Stimulated activated CD4-positive, alpha-beta T cell treated with anti-CD3 and anti-CD28 coated beads, Interleukin-4, amount 100 ng/mL, for 1 hour (primary cell): Measurements from ENCODE around the gene DENR.
"Not testable (repeated sequence)": the region's sequence is repeated elsewhere in the genome, so short reads cannot be mapped to it uniquely, and the experiment has no call there.

ENCODE experiments used
- DNase-seq: peaks from one replicate; pipeline ENCODE4 v3.0.0-alpha.2; 2020

The DENR gene

GRCh38 chr12:122743895-122744525 lies 8.6 kb upstream of the DENR start:
- no peak for DNase-seq

DNA sequence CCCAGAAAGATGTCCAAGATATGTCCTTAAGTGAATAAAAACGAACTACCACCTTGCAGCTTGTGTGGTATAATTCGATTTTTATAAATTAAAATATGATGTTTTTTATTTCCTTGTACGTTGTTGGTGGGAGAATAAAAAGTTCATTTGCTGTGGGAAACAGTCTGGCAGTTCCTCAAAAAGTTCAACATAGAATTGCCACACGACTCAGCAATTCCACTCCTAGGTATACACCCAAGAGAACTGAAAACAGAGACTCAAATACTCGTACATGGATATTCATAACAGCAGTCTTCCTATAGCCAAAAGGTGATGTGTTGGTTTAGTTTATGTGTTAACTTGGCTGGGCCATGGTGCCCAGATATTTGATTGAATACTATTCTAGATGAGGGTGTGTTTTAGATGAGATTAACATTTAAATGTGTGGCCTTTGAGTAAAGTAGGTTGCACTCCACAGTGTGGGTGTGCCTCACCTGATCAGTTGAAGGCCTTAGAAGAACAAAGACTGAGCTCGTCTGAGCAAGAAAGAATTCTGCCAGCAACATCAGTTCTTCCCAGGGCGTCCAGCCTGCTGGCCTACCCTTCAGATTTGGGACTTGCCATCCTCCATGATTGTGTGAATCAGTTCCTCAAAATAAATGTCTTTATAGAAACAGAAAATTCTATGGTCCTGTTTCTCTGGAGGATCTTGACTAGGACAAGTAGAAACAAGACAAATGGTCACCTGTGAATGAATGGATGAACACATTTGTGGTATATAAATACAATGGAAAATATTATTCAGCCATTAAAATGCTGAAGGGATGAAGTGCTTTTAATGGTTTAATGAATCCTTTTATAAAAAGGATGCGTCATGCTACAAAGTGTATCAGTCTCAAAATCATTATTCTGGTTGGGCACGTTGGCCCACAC lies 5.1 kb upstream of the DENR start:
- no peak for DNase-seq

DNA sequence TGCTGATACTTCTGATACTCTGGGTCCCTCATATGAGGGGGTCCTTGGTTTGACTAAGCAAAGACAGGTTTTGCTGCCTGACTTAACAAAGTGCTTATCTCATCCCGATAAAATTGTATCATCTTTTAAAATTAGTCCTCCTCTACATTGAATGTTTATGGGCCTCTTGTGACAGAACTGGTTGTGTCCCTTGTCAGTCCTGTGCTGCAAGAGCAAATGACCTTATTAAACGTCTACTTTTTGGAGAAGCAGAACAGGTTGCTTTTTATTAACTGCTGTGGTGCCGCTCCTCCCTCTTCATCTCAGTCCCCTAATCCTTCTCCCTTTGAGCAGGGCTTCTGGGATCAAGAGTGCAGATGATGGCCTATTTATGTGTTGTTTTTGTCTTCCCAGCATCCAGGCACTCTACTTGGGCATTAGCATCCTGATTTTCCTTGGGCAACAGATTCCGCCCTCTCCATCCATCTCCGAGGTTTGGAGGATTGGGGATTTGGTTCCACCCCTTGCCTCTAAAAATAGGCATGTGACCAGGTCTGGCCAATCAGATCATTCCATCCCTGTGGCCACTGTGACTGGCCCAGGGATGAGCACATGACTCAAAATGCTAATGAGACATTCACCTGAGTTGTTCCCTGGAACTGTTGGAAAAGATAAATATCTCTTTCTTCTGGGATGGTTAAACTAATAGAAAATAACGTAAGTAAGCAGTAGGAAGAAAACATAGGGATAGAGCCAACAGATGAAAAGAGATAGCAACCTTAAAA lies 2.9 kb upstream of the DENR start:
- no peak for DNase-seq

DNA sequence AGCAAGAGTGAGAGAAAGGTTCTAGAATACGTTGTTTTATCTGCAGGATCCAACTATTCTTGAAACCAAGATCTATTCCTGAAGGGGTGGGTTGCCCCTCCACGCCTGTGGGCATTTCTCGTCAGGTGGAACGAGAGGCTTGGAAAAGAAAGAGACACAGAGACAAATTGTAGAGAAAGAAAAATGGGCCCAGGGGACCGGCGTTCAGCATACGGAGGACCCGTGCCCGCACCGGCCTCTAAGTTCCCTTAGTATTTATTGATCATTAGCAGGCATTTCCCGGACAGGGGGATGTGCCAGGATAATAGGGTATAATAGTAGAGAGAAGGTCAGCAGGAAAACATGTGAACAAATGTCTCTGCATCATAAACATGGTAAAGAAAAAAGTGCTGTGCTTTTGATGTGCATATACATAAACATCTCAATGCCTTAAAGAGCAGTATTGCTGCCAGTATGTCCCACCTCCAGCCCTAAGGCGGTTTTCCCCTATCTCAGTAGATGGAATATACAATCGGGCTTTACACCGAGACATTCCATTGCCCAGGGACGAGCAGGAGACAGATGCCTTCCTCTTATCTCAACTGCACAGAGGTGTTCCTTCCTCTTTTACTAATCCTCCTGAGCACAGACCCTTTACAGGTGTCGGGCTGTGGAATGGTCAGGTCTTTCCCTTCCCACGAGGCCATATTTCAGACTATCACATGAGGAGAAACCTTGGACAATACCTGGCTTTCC lies 1.7 kb upstream of the DENR start:
- DNase-seq, result not testable (repeated sequence)

GRCh38 chr12:122753319-122753650 lies 661 bp downstream of the DENR start:
- DNase-seq, result no peak

GRCh38 chr12:122754790-122755189 lies 2.2 kb downstream of the DENR start:
- DNase-seq, result no peak

DNA sequence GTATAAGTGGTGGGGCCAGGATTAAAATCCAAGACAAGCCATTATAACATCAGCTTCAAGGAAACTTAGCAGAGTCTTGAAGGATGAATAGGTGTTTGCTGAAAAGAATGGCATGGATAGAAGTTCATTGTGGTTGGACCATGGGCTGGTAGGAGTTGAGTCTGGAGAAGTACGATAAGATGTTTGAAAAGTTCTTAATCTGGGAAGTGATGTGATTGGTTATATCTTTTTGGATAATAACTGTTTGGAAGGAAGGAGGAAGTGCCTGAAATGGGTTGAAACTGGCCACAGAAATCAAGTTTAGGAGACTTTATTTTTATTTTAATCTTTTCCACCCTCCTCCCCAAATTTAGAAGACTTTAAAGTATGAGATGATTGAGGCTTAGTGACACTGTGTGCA lies 4.9 kb downstream of the DENR start:
- no peak for DNase-seq

DNA sequence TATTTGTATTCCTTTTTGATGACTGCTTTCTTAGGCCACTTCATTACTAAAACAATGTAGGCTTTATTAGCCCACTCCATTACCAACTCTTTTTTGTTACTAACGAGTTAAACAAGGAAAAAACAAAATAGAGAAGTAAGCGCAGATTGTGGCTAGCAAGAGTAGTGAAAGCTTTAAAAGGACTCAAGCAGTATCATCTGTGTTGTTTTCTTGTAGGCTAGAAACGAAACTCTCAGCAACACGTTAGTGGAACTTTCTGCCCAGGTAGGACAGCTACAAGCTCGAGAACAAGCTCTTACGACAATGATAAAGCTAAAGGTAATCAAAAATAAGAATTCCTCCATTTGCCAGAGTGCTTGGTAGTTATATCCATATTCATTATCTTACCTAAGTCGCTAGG lies 32.9 kb downstream of the DENR start:
- no peak for DNase-seq

GRCh38 chr12:122788387-122788786 lies 35.8 kb downstream of the DENR start:
- DNase-seq, result no peak

DNA sequence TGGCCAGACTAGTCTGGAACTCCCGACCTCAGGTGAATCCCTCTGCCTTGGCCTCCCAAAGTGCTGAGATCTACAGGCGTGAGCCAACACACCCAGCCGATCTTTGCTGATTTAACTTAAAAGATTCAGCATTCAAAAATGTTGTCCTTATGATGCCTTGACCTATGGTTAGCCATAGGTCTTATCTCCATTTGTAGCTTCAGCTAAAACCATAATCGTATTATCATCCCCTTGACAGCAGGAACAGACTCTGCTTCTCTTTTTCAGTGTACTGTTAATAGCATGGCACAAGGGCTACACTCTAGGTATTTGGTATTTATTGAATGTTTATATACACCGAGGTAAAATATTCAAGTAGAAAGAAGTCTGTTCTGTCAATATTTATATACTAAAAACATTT lies 37.0 kb downstream of the DENR start:
- DNase-seq, result no peak

DNA sequence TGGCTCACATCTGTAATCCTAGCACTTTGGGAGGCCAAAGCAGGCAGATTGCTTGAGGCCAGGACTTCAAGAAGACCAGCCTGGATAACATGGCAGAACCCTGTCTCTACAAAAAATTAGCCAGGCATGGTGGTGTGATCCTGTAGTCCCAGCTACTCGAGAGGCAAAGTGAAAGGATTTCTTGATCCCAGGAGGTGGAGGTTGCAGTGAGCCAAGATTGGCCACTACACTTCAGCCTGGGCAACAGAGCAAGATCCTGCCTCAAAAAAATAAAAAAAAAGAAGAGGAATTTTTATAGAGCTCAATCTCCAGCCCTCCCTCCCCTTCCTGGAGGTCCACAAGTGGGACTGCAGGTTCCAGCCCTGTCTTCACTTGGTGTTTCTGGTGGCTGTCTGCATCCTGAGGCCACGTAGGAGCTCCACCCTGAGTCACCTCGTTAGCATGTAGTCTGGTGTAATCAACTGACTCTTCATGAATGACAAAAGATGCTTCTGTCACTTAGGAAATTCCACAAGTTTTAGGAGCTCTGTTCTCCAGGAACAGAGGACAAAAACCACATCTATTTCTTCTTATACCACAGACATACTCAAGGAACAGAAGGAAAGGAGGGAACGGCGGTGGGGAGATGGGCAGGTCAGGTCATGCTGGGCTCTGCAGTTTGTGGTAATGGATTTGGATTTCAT lies 37.9 kb downstream of the DENR start:
- no peak for DNase-seq

DNA sequence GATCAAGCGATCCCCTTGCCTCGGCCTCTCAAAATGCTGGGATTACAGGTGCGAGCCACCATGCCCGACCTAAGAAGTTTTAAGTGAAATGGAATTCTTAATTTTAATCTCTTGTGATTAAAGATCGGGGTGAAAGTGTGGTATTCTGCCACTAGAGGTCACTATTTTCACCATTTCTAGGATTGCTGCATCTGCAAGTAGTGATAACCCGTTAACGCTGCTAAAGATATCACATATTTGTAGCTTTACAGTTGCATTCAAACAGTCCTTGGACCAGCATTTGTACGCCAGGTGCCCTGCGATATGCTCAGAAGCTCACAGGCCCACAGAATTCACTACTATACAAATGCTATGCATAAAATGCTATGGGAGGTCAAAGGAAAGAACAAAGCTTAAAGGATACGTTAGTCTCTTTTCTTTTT lies 41.1 kb downstream of the DENR start:
- no peak for DNase-seq

DNA sequence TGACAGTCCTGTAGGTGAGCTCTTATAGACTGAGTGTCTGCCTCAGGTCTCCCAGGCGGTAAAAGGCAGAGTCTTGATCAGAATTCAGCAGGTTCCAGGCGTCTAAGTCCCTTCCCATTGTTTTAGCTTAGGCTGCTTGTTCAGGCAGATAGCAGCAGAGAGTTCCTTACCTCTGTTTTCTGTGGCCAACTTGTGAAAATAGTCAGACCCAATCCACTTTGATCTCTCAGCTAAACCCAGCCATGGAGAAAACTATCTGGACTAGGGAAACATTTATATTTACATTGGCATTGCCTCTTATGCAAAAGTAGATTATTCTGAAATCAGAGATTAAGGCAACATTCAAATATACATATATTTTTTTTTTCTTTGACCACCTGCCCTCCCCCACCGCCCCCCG lies 43.2 kb downstream of the DENR start:
- no peak for DNase-seq

DNA sequence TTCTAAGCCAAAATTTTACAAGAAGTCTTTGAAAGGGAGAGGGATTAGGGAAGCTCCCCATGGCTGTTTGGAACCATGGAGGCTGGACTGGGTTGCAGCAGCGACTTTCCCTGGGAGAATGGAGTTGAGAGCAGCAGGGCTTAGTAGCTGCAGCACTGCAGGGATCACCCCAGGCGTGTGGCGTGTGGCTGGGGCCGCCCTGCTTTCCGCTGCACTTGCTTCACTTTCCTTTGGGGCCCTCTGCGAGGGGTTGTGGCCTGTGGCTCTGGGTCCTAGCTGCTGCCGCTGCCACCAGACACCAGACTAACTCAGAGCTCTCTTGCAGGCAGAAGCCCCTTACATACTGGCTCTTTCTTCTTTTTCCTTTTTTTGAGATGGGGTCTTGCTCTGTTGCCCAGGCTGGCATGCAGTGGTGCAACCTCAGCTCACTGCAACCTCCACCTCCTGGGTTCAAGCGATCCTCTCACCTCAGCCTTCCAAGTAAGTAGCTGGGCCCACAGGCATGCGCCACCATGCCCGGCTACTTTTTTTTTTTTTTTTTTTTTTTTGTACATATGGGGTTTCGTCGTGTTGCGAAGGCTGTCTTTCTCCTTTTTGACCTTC lies 47.1 kb downstream of the DENR start:
- no peak for DNase-seq

DNA sequence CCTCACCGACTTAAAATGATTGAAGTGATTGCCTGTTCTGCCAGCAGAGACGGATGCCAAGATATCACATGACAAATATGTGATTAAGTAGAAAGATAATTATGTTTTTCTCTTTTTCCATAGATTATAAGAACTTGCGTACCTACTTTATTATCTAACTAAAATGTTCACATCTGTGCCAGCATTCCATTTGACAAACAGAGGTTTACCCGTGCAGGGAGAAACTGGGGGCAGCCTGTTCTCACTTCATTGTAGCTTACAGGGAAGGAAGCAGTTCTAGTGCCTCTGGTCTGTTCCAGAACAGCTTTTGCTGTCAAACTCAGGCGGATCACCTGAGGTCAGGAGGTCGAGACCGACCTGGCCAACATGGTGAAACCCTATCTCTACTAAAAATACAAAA lies 51.3 kb downstream of the DENR start:
- DNase-seq, result no peak

- DNase-seq, result not testable (repeated sequence)
Observed at GRCh38 chr12:122804957-122805356, 52.3 kb downstream of the DENR start.

GRCh38 chr12:122807651-122808050 lies 55.0 kb downstream of the DENR start:
- no peak for DNase-seq

DNA sequence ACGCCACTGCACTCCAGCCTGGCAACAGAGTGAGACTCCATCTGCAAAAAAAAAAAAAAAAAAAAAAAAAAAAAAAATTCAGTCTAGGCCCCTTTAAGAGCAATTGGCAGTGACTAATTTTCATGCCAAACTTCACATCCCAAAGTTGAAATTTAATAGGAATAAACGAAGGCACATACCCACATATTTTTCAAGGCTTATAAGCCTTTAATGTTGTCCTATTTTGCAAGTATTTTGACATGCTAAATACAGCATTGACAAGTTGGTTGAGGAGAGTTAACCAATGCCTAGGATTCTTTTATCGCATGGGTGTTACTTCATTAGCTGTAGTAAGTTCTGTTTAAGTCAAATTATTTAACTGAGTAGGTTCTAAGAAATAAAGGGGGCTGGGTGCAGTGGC lies 59.2 kb downstream of the DENR start:
- DNase-seq, result no peak

GRCh38 chr12:122813310-122813713 lies 60.7 kb downstream of the DENR start:
- DNase-seq, result no peak

DNA sequence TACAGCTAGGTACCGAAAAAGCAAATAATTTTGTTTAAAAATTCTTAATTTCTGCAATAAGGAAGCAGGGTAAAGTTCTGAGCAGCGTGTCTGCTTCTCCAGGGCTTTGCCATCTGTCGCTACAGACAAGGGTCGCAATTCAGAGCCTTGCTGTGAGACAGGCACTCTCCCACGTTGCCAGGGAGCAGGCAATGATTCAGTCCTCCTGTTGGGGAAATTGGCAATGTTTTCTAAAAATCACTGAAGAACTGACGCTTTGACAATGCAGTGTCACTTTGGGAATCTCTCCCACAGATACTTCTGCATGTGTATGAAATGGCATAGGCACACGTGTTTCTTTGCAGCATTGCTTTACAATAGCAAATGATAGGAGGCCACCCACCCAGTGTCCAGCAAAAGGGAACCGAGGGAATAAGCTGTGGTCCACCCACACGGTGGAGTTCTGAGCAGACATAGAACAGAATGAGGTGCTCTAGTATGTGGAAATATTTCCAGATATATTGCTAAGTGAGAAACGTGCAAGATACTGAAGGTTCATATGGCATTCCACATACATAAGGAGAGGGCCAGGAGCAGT lies 66.7 kb downstream of the DENR start:
- DNase-seq, result no peak

DNA sequence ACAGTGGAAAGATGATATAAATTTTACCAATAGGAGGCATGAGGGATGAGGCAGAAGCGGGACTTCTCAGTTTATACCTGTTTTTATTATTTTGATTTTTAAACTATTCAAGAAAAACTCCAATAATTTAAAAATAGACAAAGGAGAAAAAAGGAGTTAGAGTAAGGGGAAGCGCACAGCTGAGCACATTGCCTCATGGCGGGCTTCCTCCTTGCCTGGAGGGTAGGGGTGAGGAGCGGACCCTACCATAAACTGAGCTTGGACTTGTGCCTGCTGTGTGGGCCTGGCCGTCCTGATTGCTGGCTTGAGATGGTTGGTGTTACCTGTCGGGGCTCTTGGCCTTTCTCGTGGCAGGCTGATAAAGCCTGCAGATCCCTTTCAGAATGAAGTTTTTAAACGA lies 67.5 kb downstream of the DENR start:
- DNase-seq, result no peak
